Measurements from ENCODE around the gene NDUFAF2.
"Not testable (repeated sequence)": the region's sequence is repeated elsewhere in the genome, so short reads cannot be mapped to it uniquely, and the experiment has no call there.

Gene NDUFAF2

DNA sequence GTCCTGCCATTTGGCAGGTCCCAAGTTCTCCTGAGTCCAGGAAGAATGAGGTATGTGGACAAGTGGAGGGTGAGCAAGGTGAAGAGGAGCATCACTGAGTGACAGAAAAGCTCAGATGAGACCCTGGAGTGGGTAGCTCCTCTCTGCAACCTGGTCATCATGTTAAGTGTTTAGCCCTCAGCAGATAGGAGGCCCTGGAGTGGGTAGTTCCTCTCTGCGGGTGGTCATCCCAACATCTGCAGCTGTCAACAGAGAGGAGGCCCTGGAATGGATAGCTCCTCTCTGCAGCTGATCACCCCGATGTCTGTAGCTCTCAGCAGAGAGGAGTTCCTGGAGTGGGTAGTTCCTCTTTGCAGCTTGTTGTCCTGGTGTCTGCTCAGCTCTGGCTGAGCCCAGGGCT is 48.4 kb downstream of the NDUFAF2 start:
- DNase-seq (ENCODE audit: low spot score): no peak

DNA sequence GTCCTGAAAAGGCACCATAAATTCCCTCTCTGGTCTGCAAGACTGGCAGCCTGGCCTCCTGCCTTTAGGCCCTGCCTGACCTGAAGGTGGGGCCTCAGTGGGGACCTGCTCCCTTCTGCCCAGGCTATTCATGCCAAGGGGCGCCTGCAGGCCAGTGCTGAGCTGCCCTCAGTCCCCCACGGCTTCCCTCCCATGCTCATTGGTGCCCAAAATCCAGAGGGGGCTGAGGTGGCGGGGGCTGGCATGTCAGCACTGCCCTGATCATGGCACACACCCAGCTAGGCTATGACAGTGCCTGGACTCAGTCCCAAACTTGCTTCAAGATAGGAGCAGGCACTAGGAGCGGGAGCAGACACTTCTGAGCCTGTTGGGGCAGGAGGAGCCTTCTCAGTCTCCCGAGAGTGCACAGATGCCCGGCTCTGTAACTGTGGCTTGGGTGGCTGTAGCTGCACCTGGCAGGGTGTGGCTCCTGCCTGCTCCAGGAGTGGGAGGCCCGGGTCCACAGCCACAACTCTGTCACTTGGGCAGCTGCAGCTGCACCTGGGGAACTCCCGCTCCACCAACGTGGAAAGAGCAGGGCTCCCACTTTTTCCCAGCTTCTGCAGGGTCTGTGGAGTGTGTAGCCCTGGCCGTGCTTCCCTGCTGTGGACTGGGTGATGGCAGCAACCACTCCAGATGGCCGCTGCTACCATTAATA is 49.0 kb downstream of the NDUFAF2 start:
- DNase-seq (ENCODE audit: low spot score): no peak

DNA sequence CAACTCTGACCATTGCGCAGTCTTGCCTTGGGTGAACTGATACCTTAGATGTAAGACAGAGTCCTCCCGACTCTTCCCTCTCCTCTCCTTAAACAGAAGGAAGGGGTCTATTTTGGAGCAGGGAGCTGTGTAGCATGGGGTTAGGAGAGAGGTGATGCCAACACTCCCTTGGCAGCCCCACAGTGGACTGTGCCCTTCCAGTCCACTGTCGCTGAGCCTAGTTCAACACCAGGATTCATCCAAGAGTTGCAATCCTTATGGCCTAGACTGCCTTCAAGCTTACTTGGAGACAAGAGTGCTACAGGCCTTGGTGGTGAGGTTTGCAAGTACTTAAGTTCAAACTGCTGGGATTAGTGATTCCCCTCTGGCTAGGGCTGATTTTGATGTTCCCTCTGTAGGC is 51.4 kb downstream of the NDUFAF2 start:
- no peak for DNase-seq (ENCODE audit: low spot score)

DNA sequence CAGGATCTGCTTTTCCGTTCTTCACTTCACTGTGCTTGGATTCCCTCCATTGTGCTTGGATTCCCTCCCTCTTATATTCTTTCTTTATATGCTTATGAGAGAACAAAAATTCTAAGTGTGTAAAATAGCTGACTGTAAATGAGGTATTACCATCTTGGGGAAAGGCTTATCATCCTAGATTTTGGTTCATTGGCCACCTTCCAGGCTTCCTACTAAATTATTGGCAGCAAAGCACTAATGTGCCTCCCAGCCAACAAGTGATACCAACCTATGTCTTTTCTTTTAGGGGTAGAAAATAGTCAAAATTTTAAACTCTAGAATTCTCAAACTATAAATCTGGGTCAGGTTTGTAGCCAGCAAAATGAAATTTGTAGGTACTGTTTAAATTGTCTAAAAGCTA is 52.7 kb downstream of the NDUFAF2 start:
- DNase-seq (ENCODE audit: low spot score): no peak

DNA sequence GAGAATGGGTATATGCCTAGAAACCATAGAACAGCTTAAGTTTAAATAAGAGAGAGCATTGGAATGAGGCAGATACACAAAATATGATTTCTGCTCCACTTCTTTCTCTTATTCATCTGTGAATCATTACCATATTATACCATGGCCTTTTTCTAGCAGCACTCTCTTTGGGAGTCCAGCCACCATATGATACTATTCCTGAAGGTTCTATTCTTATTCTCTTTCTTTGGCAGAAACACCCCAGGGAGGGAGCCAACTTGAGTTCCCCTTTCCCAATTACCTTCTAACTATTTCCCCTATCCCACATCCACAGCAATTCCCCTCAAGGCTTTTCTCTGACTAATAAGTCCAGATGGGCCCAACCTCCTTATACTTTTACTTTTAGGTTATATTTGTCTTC is 55.9 kb downstream of the NDUFAF2 start:
- DNase-seq (ENCODE audit: low spot score): no peak

DNA sequence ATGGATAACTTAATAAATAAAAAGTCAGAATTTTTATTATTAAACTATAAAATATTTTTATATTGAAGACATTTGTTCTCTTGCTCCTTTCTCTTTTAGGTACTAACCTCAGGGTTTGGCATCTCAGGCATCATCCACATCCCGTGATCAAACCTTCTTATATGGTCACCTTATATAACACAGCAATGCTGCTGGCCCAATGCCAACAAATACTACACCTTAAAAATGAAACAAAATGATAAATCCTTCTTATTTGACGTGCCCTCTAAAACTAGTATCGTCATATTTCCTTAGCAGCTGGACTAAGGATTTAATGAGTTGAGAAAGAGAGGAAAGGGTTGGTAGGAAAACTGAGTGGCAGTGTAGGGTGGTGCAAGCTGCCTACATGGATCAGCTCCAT is 56.6 kb downstream of the NDUFAF2 start:
- no peak for DNase-seq (ENCODE audit: low spot score)

DNA sequence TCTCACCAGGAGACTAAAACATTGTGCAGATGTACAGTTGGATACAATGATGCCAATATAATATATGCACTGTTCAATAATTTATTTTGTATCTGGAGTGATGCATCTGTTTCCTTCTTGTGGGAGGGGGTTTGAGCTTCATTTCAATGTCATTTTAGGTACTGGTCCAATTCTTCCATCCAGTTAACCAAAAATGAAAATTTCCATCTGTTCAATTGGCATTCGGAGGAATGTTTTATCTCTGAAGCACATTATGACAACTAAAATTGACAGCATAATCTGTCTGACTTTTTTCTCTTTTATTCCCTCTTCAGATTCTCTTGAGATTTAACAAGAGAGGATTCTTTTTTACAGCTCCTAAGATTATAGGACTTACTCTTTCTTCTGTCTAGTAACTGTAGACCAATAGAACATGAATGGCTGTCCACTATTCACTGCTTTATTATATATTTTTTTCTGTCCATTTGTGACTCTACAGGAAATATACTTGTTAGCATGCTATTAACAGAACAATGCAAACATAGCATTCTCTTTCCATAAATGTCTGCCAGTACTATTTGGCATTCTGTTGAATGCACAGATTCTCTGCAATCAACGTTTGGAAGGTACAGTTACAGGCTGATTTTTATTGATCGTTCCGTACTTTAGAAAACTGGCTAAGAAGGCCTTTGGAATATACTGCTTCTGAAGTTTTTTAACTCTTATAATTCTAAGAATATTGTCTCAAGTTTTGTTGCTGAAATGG is 57.8 kb downstream of the NDUFAF2 start:
- DNase-seq (ENCODE audit: low spot score): no peak

DNA sequence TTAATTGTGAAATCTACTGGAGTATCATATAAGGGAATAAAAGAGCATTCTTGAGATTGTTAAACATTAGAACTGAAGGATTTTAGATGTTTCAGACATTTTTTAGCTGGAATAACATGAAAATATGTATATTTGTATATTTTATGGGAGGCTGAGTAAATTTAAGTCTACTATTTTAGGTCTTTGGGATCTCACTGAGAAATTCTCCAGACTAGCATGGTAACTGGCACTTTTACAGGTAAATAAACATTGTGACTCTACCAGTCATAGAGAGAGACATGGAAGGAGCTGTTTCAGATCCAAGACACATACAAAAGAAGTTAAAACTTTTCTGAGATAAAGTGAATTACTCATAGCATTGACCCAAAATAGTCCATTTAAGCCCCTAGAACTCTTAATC is 59.4 kb downstream of the NDUFAF2 start:
- no peak for DNase-seq (ENCODE audit: low spot score)

DNA sequence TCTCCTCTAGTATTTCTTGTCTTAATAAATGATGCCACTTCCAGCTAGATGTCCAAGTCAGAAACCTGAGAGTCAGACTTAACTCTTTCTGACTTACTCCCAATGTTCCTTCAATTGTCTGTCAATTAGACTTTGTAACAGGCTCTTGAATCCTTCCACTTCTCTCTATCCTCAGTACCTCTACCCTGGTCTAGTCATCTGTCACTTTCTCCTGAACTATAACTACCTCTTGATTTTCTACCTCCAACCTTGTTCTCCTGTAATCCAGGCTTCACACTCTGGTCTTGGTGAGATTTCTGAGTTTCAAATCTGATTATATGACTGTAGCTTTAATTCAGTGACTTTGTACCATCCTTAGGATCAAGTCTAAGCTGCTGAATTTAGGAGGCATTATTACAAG is 64.9 kb downstream of the NDUFAF2 start:
- DNase-seq (ENCODE audit: low spot score): no peak

DNA sequence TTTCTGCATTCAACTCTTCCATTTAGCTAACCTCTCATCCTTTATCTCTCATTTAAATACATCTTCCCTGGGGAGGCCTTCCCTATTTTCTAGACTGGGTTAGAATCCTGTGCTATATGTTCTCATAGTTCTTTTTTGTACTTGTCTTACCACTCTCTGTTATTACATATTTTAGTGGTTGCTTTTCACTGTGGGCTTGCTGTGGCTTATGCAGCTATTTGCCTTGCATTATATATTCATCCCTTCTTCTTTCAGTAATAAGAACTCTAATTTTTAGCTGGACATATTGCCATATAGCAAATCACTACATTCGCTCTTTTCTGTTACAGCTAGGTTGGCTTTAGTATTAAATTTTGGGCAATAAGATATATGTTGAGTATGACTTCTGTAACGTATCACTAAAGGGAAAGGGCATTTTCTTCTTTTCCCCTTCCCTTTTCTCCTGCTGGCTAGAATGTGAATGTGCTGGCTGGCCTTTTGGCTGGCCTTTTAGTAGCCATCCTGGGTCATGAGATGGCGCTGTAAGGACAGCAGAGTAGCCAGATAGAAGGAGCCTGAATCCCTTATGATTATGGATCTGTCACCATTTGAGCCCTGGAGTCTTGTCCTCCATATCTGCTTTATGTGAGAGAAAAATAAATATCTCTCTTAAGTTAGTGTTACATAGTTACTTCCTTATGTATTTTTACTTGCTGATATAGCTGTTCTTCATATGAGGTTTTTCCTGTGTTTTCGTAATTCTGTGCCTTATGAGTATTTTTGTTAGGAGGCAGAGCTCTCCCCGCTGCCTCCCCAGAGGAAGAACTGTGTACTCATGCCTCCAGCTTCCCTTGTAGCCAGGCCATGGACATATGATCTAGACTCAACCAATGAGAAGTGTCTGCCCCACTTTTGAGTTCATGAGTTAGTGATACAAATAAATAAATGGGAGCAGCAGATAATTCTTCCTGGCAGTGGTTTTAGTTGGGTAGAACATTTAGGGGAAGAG is 65.8 kb downstream of the NDUFAF2 start:
- DNase-seq (ENCODE audit: low spot score): no peak

DNA sequence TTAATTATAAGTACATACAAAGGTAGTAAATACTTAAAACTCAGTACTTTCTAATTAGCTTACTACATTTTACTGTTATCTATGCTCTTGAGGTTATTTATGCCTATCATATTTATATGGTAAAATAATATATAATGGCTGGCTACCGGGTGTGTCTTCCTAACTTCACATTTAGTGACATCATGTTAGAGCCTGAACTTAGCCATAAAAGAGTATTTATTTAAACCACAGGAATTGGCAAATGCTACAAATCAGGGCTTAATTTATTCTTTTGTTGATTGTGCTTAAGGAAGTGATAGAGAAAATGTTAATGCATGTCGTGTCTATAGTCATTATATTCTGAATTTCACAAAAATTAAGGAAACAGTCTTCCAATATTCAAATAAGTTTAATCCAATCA is 73.1 kb downstream of the NDUFAF2 start:
- no peak for DNase-seq (ENCODE audit: low spot score)

DNA sequence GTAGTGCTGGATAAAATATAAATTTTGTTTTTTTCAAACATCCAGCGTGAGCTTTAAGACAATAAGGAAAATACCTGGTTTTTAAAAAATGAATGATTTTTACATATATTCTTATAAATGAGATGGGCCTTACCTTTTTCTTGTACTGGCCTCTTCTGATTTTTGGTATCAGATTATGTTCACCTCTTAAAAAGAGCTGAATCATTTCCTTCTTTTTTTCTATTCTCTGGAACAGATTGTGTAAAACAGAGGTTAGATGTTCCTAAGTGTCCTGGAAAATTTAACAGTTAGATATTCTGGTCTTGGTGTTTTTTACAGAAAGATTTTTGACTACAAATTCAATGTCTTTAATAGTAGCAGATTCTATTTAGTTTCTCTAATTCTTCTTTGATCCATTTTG is 74.6 kb downstream of the NDUFAF2 start:
- DNase-seq (ENCODE audit: low spot score): no peak

DNA sequence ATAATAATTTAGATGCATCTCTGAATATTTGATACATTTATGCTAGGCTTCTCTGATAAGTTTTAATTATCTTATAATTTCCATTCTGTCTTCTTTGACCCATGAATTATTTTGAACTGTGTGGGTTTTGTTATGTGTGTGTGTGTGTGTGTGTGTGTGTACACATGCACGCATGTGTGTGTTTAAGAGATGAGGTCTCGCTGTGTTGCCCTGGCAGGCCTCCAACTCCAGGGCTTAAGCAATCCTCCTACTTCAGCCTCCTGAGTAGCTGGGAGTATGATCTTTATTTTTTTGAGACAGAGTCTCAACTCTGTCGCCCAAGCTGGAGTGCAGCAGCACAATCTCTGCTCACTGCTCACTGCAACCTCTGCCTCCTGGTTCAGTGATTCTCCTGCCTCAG is 75.4 kb downstream of the NDUFAF2 start:
- DNase-seq (ENCODE audit: low spot score): no peak

DNA sequence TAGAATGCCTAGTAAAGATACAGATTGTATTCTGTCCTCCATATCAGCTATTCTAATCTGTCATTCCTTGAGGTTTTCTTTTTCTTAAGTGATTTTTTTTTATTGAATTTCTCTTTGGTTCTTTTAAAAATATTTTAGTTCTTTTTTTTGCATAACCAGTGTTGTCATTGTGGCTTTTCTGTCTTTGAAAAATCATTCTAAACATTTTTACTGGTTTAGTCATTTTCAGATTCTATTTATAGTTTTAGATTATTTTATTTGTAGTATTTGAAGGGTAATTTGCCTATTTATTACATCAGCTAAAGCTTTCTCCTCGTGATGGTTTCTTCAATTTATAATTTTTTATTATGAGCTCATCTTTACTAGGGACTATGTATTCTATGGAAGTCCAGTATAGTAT is 78.1 kb downstream of the NDUFAF2 start:
- DNase-seq (ENCODE audit: low spot score): no peak

DNA sequence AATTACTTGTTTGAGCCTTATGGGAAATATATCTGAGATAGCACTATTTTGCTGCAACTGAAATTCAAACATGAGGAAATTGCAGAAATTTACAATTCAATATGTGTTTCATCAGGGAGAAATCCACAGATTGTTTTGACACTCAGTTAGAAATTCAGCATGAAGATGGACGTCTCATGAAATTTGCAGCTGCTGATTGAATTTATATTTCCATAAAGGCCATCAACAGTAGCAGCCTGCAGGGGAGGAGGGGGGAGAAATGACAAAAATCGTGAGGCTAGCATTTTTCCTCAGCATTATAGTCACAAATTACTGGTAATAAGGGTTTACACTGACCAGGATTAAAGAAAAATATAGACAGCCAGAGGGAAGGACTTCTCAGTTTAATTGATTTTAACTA is 81.0 kb downstream of the NDUFAF2 start:
- DNase-seq (ENCODE audit: low spot score): no peak

DNA sequence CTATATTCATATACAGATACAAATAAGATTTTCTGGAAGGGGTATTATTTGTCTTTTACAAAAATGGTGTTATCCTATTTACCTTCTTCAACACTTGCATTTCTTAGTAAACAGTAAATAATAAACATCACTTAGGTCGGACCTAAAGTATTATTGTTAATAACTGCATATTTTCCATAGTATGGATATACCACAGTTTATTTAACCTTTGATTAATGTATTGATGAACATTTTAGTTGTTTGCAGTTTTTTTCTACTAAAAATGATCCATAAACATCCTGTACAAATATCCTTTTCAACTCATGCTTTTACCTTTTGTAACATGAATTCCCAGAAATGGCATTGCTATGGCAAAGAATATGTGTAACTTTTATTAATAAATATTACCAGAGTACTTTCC is 83.4 kb downstream of the NDUFAF2 start:
- DNase-seq (ENCODE audit: low spot score): no peak

DNA sequence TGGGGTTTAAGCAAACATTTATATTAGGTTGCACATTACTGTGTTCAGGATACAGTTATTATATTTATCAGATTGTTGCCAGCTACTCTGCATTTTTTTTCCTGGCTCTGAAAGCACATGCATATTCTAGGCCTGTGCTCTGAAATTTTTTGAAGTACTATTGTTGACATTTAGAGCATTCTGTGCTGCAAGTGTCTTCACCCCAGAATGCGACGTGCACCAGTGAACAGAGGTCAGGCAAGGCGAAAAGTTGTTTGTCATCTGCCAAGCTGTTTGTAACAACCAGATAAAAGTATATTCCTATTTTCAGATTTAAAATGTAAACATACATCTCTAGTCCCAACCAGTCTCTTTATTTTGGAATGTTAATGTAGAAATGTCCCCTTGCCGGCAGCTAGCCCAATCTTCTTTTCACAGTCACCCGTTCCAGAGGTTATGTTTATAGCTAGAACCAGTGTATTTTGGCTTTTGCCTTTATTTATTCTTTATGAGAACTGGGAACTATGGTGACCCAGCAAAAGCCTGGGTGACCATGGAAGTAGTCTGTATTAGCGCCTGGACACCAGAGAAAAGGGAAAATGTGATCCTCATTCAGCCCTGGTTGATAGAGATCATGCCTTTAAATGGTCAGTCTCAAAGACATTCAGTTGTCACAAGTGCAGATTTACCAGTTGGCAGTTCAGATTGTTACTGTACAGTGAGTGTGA is 84.6 kb downstream of the NDUFAF2 start:
- no peak for DNase-seq (ENCODE audit: low spot score)

DNA sequence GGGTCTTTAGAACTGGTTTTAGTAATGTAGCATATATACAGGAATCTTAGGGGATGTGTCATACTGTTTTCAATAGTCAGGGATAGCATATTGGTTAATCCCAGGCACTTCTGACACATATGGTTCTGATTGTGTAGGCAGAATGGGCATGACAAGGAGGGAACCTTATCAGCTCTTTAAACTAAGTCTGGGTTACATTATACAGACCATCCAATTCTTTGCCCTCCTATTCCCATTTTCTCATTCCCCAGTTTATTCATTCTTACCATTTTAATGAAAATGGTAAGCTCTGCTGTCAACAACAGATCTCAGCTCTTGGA is 85.1 kb downstream of the NDUFAF2 start:
- no peak for DNase-seq (ENCODE audit: low spot score)

DNA sequence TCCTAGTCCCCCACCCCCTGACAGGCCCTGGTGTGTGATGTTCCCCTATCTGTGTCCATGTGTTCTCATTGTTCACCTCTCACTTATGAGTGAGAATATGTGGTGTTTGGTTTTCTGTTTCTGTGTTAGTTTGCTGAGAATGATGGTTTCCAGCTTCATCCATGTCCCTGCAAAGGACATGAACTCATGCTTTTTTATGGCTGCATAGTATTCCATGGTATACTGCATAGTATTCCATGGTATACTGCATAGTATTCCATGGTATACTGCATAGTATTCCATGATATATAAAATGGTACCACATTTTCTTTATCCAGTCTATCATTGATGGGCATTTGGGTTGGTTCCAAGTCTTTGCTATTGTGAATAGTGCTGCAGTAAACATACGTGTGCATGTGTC is 86.3 kb downstream of the NDUFAF2 start:
- not testable (repeated sequence) for DNase-seq (ENCODE audit: low spot score)

DNA sequence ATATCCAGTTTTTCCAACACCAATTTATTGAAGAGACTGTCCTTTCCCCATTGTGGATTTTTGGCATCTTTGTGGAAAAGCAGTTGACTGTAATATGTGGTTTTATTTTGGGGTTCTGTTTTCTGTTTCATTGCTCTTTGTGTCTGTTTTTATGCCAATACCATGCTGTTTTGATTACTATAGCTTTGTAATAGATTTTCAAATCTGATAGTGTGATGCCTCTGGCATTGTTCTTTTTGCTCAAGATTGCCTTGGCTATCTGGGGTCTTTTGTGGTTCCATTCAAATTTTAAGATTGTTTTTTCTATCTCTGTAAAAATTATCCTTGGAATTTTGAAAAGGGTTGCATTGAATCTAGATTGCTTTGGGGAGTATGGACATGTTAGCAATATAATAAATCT is 99.5 kb downstream of the NDUFAF2 start:
- no peak for DNase-seq (ENCODE audit: low spot score)

DNA sequence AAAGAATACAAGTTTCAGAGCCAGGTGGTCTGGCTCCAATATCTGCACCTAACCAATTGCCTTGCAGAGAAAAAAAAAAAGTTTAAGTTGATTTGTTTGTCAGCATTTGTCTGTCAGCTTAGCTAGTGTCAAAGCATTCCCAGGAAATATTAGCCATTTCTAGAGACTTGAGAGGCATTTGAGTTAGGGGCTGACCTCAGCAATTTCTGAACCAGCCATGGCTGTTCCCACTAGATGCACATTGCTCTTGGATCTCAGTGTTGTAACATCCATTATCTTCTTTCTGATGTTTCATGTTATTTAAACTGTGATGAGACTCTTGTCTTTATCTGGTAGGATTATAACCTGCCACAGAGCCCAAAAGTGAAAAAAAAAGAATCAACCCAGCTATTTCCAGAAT is 102.3 kb downstream of the NDUFAF2 start:
- no peak for DNase-seq (ENCODE audit: low spot score)

DNA sequence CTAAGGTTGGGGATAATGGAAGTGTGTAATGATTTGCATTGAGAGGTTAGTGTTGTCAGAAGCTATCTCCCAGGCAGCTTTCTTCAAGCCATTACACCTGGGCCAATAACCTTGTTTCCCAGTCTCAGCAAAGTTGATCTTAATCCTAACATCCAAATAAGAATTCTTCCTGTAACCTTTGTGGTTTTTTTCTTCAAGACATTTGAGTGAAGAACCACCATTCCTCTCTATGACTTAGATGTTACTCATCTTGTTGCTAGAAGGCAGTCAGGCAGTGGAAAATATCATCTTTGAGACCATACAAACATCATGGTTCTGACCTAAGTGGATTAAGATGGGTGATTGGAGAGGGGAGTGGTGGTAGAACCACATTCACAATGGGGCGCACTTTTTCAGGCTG is 103.5 kb downstream of the NDUFAF2 start:
- no peak for DNase-seq (ENCODE audit: low spot score)

Measured in HuH-7.5 (cell line).